DMS79 treated with DMSO at 0.1 percent for 48 hours (cell line): Measurements from ENCODE around the gene BATF2.
"Not testable (repeated sequence)": the region's sequence is repeated elsewhere in the genome, so short reads cannot be mapped to it uniquely, and the experiment has no call there.

Source experiments
- DNase-seq: peaks from one replicate; lab custom pipeline; 2025; lab: John Stamatoyannopoulos, UW

Gene BATF2

DNA sequence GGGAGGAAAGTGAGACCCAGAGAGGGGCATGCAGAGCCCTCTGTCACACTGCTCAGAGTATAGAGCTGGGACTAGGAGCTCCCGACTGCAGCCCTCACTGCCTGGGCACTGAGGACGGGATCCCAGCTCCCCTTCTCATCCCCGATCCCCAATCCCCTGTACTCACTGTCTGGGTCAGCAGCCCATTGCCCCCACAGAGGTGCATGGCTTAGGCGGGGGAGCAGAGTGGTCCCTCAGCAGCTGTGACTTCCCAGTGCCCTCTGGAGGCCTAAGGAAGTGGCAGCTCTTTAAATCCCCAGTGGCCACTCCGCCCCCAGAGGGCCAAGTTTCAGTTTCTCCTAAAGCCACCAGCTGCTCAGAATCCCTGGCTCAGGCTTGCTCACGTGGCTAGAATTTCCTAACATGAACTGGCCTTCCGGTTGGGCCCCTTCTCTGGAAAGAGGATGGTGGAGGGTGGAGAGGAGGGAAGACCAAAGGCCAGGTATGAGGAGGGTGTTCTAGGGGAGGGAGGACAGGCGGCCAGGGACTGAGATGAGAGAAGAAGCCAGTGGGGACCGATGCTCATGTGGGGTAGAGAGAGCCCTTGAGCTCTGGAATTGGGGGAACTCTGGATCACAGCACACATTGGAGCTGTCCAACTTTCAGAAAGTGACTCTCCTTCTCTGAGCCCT is at the start of gene BATF2:
TSS of gene BATF2 (minus strand) at position 262 of the 671 bp plus-strand sequence. CDS start at position 205, 57 bp downstream.
- DNase-seq, result peak; percentile 43

GRCh38 chr11:65045728-65046127 is 49.0 kb upstream of the BATF2 start:
- no peak for DNase-seq

- DNase-seq, result no peak
These were observed 48.3 kb upstream of the BATF2 start for GRCh38 chr11:65045061-65045460.

DNA sequence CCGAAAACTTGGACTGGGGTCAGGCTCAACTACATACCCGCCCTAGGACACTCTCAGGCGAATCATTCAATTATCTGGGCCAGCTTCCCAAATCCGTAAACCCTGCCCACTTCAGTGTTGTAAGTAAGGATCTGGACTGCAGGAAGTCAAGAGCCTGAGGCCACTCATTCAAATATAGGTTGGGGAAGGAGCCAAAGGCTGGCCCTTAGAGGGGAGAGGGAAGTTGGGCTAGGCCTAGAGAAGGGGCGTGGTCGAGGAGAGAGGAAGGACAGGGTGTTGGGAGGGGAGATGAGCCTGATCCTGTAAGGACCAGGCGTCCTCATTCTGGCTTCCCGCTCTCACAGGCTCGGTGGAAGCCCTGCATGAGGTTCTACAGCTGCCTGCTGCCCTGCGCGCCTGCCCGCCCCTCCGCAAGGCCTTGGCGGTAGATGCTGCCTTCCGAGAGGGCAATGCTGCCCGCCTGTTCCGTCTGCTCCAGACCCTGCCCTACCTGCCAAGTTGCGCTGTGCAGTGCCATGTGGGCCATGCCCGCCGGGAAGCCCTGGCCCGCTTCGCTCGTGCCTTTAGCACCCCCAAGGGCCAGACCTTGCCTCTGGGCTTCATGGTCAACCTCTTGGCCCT is 47.2 kb upstream of the BATF2 start:
- DNase-seq, result no peak

DNA sequence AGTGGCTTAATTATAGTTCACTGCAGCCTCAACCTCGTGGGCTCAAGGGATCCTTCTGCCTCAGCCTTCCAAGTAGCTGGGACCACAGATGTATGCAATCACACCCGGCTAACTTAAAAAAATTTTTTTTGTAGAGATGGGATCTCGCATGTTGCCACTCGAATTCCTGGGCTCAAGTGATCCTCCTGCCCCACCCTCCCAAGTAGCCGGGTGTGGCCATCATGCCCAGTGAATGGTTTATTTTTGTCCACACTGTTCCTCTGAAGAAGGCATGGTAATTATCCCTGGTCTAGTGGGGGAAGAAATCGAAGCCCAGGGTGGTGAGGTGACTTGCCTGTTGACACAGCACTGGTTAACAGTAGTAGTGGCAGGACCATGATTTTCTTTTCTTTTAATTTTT is 46.1 kb upstream of the BATF2 start:
- no peak for DNase-seq

GRCh38 chr11:65040847-65041622 is 44.3 kb upstream of the BATF2 start, which contains the start of gene SAC3D1:
Gene SAC3D1 (plus strand): TSS chr11:65041210. CDS start chr11:65041293, 83 bp downstream.
- DNase-seq, result peak; percentile 93

- no peak for DNase-seq
These were observed 43.7 kb upstream of the BATF2 start for GRCh38 chr11:65040520-65040846.

DNA sequence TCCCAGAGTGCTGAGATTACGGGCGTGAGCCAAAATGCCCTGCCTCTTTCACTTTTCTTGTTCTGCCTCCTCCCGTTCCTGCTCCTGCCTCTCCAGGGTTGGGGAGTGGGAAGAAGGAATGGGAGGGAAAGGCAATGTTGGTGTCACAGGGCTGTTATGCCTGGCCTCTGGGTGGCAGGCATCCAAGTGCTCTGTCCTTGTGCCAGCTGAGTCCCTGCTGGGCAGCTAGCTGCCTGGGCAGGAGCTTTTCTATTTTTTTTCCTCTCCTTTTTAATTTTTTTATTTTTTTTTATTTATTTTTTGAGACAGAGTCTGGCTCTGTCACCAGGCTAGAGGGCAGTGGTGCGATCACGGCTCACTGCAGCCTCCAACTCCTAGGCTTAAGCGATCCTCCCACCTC is 40.2 kb upstream of the BATF2 start:
- no peak for DNase-seq

- no peak for DNase-seq
These were observed 38.8 kb upstream of the BATF2 start for GRCh38 chr11:65035579-65035978.

GRCh38 chr11:65034423-65034822 is 37.7 kb upstream of the BATF2 start:
- DNase-seq, result no peak

DNA sequence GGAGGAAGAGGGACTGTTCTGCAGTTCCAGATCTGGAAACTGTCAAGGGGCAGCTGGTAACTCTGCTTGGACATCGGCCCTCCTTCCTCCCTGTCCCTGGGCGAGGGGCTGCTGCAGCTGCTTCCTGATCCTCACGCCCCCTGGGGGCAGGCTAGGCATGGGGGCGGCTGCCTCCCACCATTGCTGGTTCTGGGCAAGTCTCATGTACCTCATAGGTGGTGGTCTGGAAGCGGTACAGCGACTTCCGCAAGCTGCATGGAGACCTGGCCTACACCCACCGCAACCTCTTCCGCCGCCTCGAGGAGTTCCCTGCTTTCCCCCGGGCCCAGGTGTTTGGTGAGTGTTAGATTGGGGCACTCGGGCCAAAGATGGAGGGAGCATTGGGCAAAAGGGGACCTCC is 35.4 kb upstream of the BATF2 start:
- DNase-seq, result no peak

- DNase-seq, result peak; percentile 94
These were observed 30.7 kb upstream of the BATF2 start, which contains the start of gene SNX15 for GRCh38 chr11:65027213-65028067. Gene SNX15 (plus strand): TSS chr11:65027439. CDS start chr11:65027538, 99 bp downstream.

DNA sequence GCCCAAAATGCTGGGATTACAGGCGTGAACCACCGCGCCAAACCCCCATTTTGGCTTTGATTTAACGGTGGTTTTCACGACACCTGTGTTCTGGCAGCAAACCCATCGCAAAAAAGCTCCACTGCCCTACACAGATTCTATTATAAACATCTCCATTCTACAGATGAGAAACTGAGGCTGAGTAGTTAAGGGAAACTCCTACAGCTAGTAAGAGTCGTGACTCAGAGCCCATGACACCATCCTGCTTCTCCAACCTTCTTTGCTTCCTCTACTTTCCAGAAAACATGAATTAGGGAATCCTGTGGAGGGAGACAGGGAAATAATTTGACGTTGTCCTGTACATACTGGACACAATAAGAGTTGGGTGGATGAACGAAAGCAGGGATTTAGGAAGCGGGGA is 30.0 kb upstream of the BATF2 start:
- no peak for DNase-seq

DNA sequence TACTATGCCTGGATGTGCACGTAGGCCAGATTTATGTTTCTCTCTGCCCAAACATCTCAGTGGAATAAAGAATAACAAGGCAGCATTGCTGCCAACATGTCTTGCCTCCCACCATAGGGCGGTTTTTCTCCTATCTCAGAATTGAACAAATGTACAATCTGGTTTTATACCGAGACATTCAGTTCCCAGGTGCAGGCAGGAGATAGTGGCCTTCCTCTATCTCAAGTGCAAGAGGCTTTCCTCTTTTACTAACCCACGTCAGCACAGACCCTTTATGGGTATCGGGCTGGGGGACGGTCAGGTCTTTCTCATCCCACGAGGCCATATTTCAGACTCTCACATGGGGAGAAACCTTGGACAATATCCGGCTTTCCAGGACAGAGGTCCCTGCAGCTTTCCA is 26.7 kb upstream of the BATF2 start:
- not testable (repeated sequence) for DNase-seq

- no peak for DNase-seq
These were observed 24.7 kb upstream of the BATF2 start for GRCh38 chr11:65021509-65021908.

- no peak for DNase-seq
These were observed 24.2 kb upstream of the BATF2 start for GRCh38 chr11:65021003-65021402.

GRCh38 chr11:65019824-65020223 is 23.1 kb upstream of the BATF2 start:
- DNase-seq, result no peak

DNA sequence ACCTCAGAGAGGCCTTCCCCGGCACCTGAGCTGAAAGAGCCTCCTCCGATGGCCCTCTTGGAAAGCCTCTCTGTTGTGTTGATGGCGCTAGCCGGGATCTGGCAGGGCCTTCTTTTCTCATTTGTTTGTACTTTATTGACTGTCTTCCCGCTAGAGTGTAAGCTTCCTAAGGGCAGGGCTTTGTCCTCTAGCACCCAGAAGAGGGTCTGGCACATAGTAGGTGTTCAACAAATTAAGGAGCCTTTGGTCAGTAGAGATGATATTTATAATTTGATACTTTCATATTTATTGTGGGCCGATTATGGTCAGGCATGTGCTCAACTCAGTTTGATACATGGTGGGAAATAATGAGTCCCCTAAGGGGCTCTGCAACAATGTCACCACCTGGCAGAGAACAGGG is 21.2 kb upstream of the BATF2 start:
- DNase-seq, result no peak

- no peak for DNase-seq
These were observed 19.9 kb upstream of the BATF2 start for GRCh38 chr11:65016705-65017104.

- DNase-seq, result no peak
These were observed 18.0 kb upstream of the BATF2 start for GRCh38 chr11:65014726-65015227.

DNA sequence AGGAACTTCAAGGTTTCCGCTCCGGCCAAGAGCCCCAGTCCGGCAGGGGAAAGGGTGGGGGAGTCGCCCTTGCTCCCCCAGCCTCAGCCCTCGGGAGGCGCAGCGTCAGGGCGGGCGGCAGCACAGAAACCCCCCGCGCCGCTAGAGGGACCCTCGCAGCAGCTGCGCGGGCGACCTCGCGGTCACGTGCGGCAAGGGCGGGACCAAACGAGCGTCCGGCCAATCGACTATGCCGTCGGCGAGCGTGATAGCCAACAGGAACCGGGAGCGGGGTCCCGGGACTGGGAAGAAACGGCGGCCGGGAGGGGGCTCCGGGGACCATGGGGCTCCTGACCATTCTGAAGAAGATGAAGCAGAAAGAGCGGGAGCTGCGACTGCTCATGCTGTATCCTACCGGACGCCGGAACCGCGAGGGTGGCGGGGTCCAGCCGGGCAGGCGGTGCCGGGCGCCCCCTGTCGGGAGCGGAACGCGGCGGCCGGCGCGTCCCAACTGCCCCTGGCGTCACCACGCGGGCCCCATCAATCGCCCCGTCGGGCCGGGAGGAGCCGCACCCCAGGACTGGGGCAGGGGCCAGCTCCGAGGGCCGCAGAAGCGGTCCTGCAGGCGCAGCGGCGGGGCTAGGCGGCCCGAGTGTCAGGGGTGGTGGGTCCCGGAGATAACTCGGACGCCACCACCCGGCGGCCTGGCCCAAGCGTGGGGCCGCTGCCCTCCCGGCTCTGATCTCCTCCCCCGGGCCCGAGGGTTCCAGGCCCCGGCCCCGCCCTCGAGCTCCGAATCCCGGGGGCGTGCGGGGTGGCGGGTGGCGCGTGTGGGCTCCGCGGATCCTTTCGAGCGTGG is 17.3 kb upstream of the BATF2 start, which contains the start of gene ARL2:
TSS of gene ARL2 (plus strand) at position 273 of the 838 bp plus-strand sequence. CDS start at position 321, 48 bp downstream.
- DNase-seq, result peak; percentile 73
